Measurements from ENCODE around the gene DHX32.

Gene DHX32

DNA sequence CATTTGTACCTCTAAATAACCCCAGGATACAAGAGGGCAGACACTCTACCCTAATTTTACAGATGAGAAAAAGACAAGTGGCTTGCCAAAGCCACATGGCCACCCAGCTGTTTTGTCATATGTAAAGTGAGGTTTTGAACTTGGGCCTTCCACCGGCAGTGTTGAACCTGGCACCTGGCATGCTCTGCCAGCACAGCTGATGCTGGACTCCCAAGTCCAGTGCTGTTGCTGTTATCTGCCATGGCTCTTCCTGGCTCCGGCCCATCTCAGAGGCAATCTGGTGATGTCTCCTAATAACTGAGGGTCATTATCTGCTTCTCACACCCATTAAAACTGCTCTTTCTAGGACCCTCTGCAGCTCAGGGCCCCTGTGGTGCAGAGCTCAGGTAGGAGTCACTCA is 32.7 kb downstream of the DHX32 start:
- DNase-seq = no peak

DNA sequence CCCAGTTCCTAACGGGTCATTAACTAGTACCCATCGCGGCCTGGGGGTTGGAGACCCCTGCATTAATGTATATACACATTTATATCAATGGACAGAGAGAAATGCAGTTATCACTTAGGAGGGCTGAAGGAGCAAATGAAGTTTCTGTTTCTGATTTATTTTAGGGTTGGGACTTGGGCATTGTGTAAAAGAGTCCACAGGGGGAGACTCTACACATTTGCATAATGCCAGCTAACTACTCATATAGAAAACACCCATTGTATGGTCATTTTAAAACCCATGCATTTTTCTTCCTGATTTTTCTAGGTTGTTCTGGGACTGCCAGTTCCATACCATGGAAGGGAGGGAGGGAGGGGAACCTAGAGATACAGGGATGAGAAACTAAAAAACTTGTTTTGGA is 34.2 kb downstream of the DHX32 start:
- no peak for DNase-seq

GRCh38 chr10:125845617-125846016 is 35.5 kb downstream of the DHX32 start:
- DNase-seq = no peak

DNA sequence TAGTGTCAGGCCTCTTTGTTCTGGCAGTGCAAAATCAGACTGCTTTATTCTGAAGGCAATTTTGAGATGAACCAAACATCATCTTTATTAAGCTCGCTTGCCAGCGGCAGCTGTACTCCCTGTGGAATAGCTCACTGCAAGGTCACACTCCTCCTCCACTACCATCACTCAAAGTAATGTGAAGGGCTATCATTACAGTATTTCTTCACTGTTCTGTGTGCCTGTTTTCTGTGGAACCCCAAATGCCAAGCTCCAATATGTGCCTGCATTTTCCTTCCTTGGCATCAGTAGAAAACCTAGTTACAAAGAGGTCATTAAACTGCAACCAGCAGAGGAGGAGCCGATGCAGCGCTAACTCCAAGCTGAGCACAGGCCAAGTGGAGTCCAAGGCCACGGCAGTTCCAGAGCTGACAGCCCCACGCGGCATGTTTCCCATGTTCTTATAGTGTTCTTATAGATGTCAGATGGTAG is 36.3 kb downstream of the DHX32 start:
- DNase-seq = no peak

- DNase-seq = no peak
Measured at GRCh38 chr10:125843603-125844329, 37.3 kb downstream of the DHX32 start.

GRCh38 chr10:125840955-125841354 is 40.1 kb downstream of the DHX32 start:
- no peak for DNase-seq

GRCh38 chr10:125840406-125840805 is 40.7 kb downstream of the DHX32 start:
- no peak for DNase-seq

DNA sequence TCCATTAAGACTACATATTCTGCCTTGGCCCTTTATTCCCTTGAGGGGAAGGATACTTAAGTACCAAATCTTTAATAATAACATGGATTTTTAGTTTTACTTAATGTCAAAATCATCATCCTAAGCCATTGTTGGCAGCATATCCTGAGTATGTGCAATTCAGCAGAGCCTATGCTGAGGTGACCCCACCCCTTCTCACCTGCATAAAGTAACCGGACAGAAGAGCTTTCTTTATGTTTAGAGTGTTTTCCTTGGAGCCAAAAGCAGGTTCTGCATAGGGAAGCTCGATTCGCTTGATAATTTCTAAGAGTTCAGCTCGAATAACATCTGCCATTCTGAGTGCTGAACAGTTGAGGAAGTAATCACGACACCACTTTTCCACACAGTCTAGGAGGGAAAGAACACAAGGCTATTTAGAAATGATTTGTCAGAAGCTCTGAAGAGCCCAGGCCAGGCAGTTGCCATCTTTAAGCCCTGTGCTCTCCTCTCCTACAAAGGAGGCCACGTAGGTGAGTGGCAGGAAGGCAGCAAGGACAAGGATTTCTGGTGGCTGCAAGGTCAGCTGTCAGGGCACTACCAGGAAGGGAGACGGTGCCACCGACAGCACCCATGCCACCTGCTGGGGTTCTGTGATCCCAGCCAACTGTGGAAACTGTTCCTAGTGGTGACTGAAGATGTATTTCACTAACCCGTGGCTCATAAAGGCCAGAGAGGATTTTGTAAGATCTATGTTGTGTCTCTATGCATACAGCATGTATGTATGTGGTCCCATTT is 42.1 kb downstream of the DHX32 start:
- DNase-seq = no peak

GRCh38 chr10:125836746-125837145 is 44.3 kb downstream of the DHX32 start:
- no peak for DNase-seq

GRCh38 chr10:125828311-125828710 is 52.8 kb downstream of the DHX32 start:
- DNase-seq = no peak

DNA sequence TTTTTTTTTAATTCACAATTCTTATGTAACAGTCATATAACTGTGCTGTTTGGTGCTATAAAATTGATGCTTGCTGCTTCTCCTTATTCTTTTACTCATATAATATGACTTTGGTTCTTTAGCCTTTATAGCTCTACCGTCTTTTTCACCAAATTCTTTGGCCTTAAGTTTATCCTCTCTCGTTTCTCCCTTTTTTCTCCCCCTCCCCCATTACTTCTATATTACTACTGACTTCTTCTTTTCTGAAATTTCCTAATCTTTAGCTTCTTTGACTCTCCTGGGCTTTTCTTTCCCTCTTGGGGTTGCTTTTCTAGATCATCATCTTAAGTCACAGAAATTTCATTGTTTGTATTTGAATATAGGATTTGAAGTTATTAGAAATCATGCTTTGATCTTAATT is 54.0 kb downstream of the DHX32 start:
- no peak for DNase-seq

DNA sequence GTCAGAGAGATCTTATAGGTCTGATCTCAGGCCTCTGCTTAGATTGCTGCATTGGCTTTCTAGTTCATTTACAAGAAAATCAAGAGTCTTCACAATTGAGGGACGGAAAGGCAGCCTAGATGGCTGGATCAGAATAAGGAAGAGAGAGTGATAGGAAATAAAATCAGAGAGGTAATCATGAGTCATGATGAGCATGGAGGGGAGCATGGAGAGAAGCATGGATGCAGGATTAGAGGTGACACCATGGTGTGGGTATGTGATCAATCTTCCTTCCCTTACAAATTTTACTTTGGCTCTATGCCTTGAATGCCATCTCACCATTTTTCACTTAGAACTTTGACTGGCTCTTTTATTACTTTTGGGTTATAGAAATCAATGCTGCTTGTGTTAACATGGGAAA is 56.4 kb downstream of the DHX32 start:
- no peak for DNase-seq

- DNase-seq = no peak
Measured at GRCh38 chr10:125823663-125824251, 57.3 kb downstream of the DHX32 start.

DNA sequence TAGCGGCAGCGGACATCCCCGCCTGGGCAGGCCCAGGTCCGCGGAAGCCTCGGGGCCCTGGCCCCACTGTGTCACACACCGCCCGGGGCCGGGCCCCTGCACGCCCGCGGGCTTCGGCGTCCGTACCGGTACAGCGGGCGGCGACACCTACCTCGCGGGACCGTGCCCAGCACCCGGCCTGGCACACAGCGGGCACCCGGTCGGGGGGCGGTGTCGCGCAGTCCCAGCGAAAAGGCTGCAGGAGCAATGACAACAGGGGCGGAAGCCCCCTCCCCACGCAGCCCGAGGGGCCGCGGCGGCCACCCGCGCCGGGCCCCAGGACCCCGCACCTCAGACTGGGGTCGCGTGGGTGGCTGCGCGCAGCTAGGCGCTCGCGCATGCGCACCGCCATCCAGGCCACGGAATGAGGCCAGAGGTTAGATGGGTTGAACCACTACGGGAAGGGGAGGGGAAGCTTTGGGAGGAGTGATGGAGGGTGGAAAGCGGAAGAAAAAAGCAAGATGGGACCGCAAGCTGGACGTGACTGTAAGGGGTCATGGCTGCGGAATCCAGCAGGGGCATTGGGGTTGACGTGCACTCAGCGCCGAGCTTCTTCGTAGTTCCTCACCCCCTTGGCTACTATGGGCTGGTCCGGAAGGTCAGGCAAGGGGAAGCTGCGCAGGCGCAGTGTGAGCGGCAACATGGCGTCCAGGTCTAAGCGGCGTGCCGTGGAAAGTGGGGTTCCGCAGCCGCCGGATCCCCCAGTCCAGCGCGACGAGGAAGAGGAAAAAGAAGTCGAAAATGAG is 58.0 kb downstream of the DHX32 start, which contains the start of the genes BCCIP and UROS:
BCCIP (plus strand) TSS at position 669 of the 785 bp plus-strand sequence; CDS start at position 681, 12 bp downstream.
UROS (minus strand) TSS at position 381 of the 785 bp plus-strand sequence. CDS start 6,759 bp downstream, outside the sequence.
- peak; percentile 99 for DNase-seq

DNA sequence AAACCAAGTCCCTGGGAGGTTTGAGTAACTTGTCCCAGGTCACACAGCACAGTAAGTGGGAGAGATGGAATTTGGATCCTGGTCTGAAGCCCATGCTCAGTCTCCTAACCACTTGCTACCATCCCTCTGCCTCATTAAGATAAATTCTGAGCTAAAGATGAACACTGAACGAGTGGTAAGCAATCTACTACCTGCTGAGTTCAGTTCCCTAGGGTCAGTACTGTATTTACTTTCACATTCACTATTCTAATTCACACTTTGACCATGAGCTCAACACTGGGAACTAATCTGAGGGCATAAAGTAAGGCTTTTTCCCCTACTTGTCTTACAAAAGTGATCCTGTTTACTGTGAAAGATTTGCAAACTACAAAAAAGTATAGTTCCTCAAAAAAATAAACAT is 60.4 kb downstream of the DHX32 start:
- no peak for DNase-seq

GRCh38 chr10:125817337-125817946 is 63.6 kb downstream of the DHX32 start:
- no peak for DNase-seq

- no peak for DNase-seq
Measured at GRCh38 chr10:125816548-125816947, 64.5 kb downstream of the DHX32 start.

GRCh38 chr10:125815764-125816163 is 65.3 kb downstream of the DHX32 start:
- no peak for DNase-seq

DNA sequence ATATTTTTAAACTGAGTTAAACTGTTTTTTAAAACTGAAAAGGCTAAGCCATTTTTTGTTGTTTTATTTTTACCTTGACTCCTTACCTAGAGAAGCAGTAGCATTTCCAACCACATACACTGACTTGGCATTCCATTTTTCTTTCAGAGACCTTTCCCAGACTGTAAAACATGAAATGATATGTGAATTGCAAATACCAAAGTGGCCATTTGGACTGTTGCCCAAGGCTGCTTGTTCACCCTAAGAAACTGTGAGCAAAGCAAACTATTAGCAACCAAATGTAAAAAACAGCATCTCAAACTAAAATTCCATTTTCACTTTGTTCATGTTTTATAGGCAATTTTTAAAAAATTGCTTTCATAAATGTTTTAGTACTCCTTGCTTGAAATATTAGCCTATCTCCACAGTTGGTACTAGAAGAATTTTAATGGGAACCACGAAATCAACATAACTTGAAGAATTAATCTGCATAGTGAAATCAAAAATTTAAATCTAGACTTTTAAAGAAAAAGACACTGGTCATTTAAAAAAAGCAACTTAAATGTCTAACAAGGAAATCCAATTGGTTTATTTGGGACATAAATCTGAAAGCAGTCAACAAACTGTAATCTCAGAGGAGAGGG is 68.9 kb downstream of the DHX32 start:
- no peak for DNase-seq

DNA sequence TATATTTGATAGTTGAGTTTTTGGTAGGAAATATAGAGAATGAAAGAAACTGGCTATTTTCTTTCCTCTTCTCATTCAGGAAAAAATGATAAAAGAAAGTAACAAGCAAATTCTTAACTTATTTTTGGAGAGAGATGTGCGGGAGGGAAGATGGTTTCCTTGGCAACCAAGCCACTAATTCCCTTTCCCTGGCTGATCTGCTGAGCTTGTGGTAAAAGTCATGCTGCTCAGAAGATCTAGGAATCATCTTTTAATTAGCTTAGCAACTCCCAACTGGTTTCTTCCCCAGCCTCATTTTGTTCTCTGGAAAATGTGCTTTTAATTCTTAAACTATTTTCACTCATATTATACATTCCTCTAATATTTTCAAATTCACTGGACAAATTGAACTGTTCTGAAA is 69.8 kb downstream of the DHX32 start:
- no peak for DNase-seq

- DNase-seq = no peak
Measured at GRCh38 chr10:125808047-125808446, 73.0 kb downstream of the DHX32 start.
